DOHH2 (cell line): ENCODE results near the gene NOXA1.

Source experiments
- H3F3A ChIP-seq: fragments of 200-600 bp; sonication (generic), shearing (Covaris generic); 2 replicates; pipeline ENCODE4 v1.6.0; 2016; ENCODE audit warnings: antibody characterized with exemption, mild to moderate bottlenecking; ENCODE audit not compliant: control insufficient read depth, insufficient read depth
- H3K27ac ChIP-seq: fragments of 200-600 bp; sonication (generic); 2 replicates; pipeline ENCODE4 v1.5.1; 2014; ENCODE audit warnings: low read depth, mild to moderate bottlenecking, low read length, moderate library complexity
- H3K27me3 ChIP-seq: fragments of 200-600 bp; sonication (generic); 2 replicates; pipeline ENCODE4 v1.6.1; 2014; ENCODE audit warnings: mild to moderate bottlenecking, low read length, mixed read lengths; ENCODE audit not compliant: control insufficient read depth
- H3K36me3 ChIP-seq: fragments of 200-600 bp; sonication (generic); 2 replicates; pipeline ENCODE4 v1.6.1; 2014; ENCODE audit warnings: mild to moderate bottlenecking, low read length, moderate library complexity, mixed read lengths; ENCODE audit not compliant: control insufficient read depth
- H3K4me1 ChIP-seq: fragments of 200-600 bp; sonication (generic); 2 replicates; pipeline ENCODE4 v1.6.1; 2014; ENCODE audit warnings: mild to moderate bottlenecking, low read length, mixed read lengths; ENCODE audit not compliant: control insufficient read depth
- H3K4me2 ChIP-seq: fragments of 200-600 bp; sonication (generic); 2 replicates; pipeline ENCODE4 v1.6.0; 2014; ENCODE audit warnings: mild to moderate bottlenecking, low read length, moderate library complexity
- H3K4me3 ChIP-seq: fragments of 200-600 bp; sonication (generic); 2 replicates; pipeline ENCODE4 v1.5.1; 2014; ENCODE audit warnings: mild to moderate bottlenecking, low read length, mixed read lengths
- H3K79me2 ChIP-seq: fragments of 200-600 bp; sonication (generic); 2 replicates; pipeline ENCODE4 v1.6.1; 2014; ENCODE audit warnings: mild to moderate bottlenecking, low read length, mixed read lengths; ENCODE audit not compliant: control insufficient read depth
- H3K9me2 ChIP-seq: fragments of 200-600 bp; sonication (generic); replicated peaks from 2 replicates; pipeline ENCODE4 v1.6.1; 2014; ENCODE audit warnings: mild to moderate bottlenecking, low read length, mixed read lengths; ENCODE audit not compliant: control insufficient read depth
- H3K9me3 ChIP-seq: fragments of 200-600 bp; sonication (generic); 2 replicates; pipeline ENCODE4 v1.6.1; 2014; ENCODE audit warnings: antibody characterized with exemption, low read length, mixed read lengths; ENCODE audit not compliant: control insufficient read depth, insufficient read depth
- H4K20me1 ChIP-seq: fragments of 200-600 bp; sonication (generic); 2 replicates; pipeline ENCODE4 v1.6.0; 2014; ENCODE audit warnings: low read depth, mild to moderate bottlenecking, antibody characterized with exemption, low read length, moderate library complexity; ENCODE audit not compliant: control insufficient read depth, insufficient read depth
- CTCF ChIP-seq: fragments of 200-600 bp; sonication (generic); IDR thresholded peaks from one replicate; pipeline ENCODE4 v1.5.1; 2014; ENCODE audit warnings: antibody characterized with exemption, mild to moderate bottlenecking, low read depth, low read length; ENCODE audit not compliant: poor library complexity, severe bottlenecking
- EZH2phosphoT487 ChIP-seq: fragments of 200-600 bp; sonication (generic); IDR thresholded peaks from 2 replicates; pipeline ENCODE4 v1.6.1; 2017; ENCODE audit warnings: borderline replicate concordance, mild to moderate bottlenecking, antibody characterized with exemption, low read length, moderate library complexity, mixed read lengths

Gene NOXA1

GRCh38 chr9:137456061-137456863 lies 33.1 kb downstream of the NOXA1 start:
- no peaks in the 10 kb centered on the region for H3K9me2 ChIP-seq
- peaks cover 85% of the 10 kb centered on the region for H3K4me1 ChIP-seq
- peaks cover 20% of the 10 kb centered on the region for H3K79me2 ChIP-seq
- no peaks in the 10 kb centered on the region for H3K9me3 ChIP-seq
- H3K4me2 ChIP-seq, result peak overlapping the region; percentile 89; the same call in 1 of the 2 replicates
- no peaks in the 10 kb centered on the region; the same call in 1 of the 2 replicates for H4K20me1 ChIP-seq
- peaks cover 62% of the 10 kb centered on the region for H3K36me3 ChIP-seq
- no peaks in the 10 kb centered on the region for H3F3A ChIP-seq
- peak overlapping the region; percentile 3; the same call in 1 of the 2 replicates for H3K4me3 ChIP-seq
- TF ChIP-seq EZH2phosphoT487 (no peak), CTCF (no peak)
- no peak overlapping the region for H3K27ac ChIP-seq
- H3K27me3 ChIP-seq, result no peaks in the 10 kb centered on the region

- Histone ChIP-seq H3K36me3 (peaks cover 62% of the 10 kb centered on the region), H3K27me3 (no peaks in the 10 kb centered on the region), H4K20me1 (no peaks in the 10 kb centered on the region; the same call in 1 of the 2 replicates), H3K27ac (no peak overlapping the region), H3K9me2 (no peaks in the 10 kb centered on the region), H3K4me3 (peak overlapping the region; percentile 3; the same call in 1 of the 2 replicates), H3K9me3 (no peaks in the 10 kb centered on the region), H3K4me1 (peaks cover 86% of the 10 kb centered on the region), H3K4me2 (peak overlapping the region; percentile 86), H3K79me2 (peaks cover 20% of the 10 kb centered on the region), H3F3A (no peaks in the 10 kb centered on the region)
- TF ChIP-seq CTCF (no peak), EZH2phosphoT487 (no peak)
Observed at GRCh38 chr9:137456864-137457405, 33.7 kb downstream of the NOXA1 start.

GRCh38 chr9:137457406-137458193 lies 34.4 kb downstream of the NOXA1 start:
- Histone ChIP-seq H3K79me2 (peaks cover 20% of the 10 kb centered on the region), H3K4me1 (peaks cover 86% of the 10 kb centered on the region), H3K9me2 (no peaks in the 10 kb centered on the region), H3K4me3 (peak overlapping the region; percentile 88), H3K27me3 (no peaks in the 10 kb centered on the region), H4K20me1 (no peaks in the 10 kb centered on the region; the same call in 1 of the 2 replicates), H3F3A (no peaks in the 10 kb centered on the region), H3K4me2 (peak overlapping the region; percentile 86), H3K27ac (no peak overlapping the region), H3K9me3 (no peaks in the 10 kb centered on the region), H3K36me3 (peaks cover 56% of the 10 kb centered on the region)
- TF ChIP-seq EZH2phosphoT487 (no peak), CTCF (no peak)
